ENCODE results near the gene ADAMTSL1. TPM values are rescaled to one million over a fixed set of nuclear protein-coding genes. Genes with fewer than 3 reads are reported as not detected.

Gene ADAMTSL1
- total RNA-seq, 1 donor from 2014 or later: 12.6 TPM

GRCh38 chr9:18676525-18676924, 202.6 kb downstream of the ADAMTSL1 start:
- no peak overlapping the region for H3K9ac ChIP-seq (ENCODE audit: low read length)
- no peak overlapping the region for H3K4me2 ChIP-seq (ENCODE audit: low read length)
- no peaks in the 10 kb centered on the region for H3K79me2 ChIP-seq (ENCODE audit: insufficient read depth, low read length)
- H3K9me3 ChIP-seq (ENCODE audit: insufficient read depth, low read depth, low read length): no peaks in the 10 kb centered on the region
- H3K9me3 Mint-ChIP-seq (ENCODE audit: unreplicated experiment): no peaks in the 10 kb centered on the region
- peaks cover 26% of the 10 kb centered on the region for H3K36me3 ChIP-seq (ENCODE audit: insufficient read depth, low read length)
- peaks cover 1% of the 10 kb centered on the region for H3K4me1 Mint-ChIP-seq (ENCODE audit: low read depth, unreplicated experiment)
- H3K27ac Mint-ChIP-seq (ENCODE audit: unreplicated experiment): no peak overlapping the region
- DNase-seq (ENCODE audit: low read depth) (no peak), FAIRE-seq (no peak)
- H4K20me1 ChIP-seq (ENCODE audit: insufficient read depth, low read length): no peaks in the 10 kb centered on the region
- TF ChIP-seq CTCF (IDR thresholded peaks at IDR 0.05; ENCODE audit: insufficient read depth, low read depth, low read length): no peak
- TF ChIP-seq EZH2 (IDR thresholded peaks at IDR 0.05; ENCODE audit: insufficient read depth, low read length): no peak
- no peak overlapping the region for H3K4me3 Mint-ChIP-seq (ENCODE audit: unreplicated experiment)
- H2AFZ ChIP-seq (ENCODE audit: low read depth, low read length): no peak overlapping the region
- no peaks in the 10 kb centered on the region for H3K36me3 Mint-ChIP-seq (ENCODE audit: low read depth, unreplicated experiment)
- H3K4me3 ChIP-seq (ENCODE audit: insufficient read depth, low read depth, low read length): no peak overlapping the region
- H3K27ac ChIP-seq (ENCODE audit: low read depth, low read length): no peak overlapping the region
- H3K27me3 ChIP-seq (ENCODE audit: insufficient read depth, low read length): no peaks in the 10 kb centered on the region
- no peaks in the 10 kb centered on the region for H3K27me3 Mint-ChIP-seq (ENCODE audit: low read depth, unreplicated experiment)
- no peaks in the 10 kb centered on the region for H3K4me1 ChIP-seq (ENCODE audit: insufficient read depth, low read length)

- no peak for FAIRE-seq
- H3K27me3 Mint-ChIP-seq (ENCODE audit: low read depth, unreplicated experiment): no peaks in the 10 kb centered on the region
- no peaks in the 10 kb centered on the region for H3K4me1 Mint-ChIP-seq (ENCODE audit: low read depth, unreplicated experiment)
Measured at GRCh38 chr9:18678821-18679590, 205.1 kb downstream of the ADAMTSL1 start.

More at GRCh38 chr9:18678821-18679590, 205.1 kb downstream of the ADAMTSL1 start:
- no peak overlapping the region for H3K4me3 Mint-ChIP-seq (ENCODE audit: unreplicated experiment)
- Histone ChIP-seq H3K4me1 (ENCODE audit: insufficient read depth, low read length) (no peaks in the 10 kb centered on the region), H3K27me3 (ENCODE audit: insufficient read depth, low read length) (no peaks in the 10 kb centered on the region), H3K4me3 (ENCODE audit: insufficient read depth, low read depth, low read length) (no peak overlapping the region), H3K79me2 (ENCODE audit: insufficient read depth, low read length) (no peaks in the 10 kb centered on the region), H3K9me3 (ENCODE audit: insufficient read depth, low read depth, low read length) (no peaks in the 10 kb centered on the region), H2AFZ (ENCODE audit: low read depth, low read length) (no peak overlapping the region), H4K20me1 (ENCODE audit: insufficient read depth, low read length) (no peaks in the 10 kb centered on the region), H3K36me3 (ENCODE audit: insufficient read depth, low read length) (peaks cover 21% of the 10 kb centered on the region), H3K4me2 (ENCODE audit: low read length) (no peak overlapping the region), H3K27ac (ENCODE audit: low read depth, low read length) (no peak overlapping the region), H3K9ac (ENCODE audit: low read length) (no peak overlapping the region)
- H3K27ac Mint-ChIP-seq (ENCODE audit: unreplicated experiment): no peak overlapping the region
- DNase-seq (ENCODE audit: low read depth): no peak
- no peaks in the 10 kb centered on the region for H3K36me3 Mint-ChIP-seq (ENCODE audit: low read depth, unreplicated experiment)
- H3K9me3 Mint-ChIP-seq (ENCODE audit: unreplicated experiment): no peaks in the 10 kb centered on the region
- TF ChIP-seq CTCF (IDR thresholded peaks at IDR 0.05; ENCODE audit: insufficient read depth, low read depth, low read length): no peak
- no peak for TF ChIP-seq EZH2 (IDR thresholded peaks at IDR 0.05; ENCODE audit: insufficient read depth, low read length)

All from astrocyte (in vitro differentiated cells and primary cell).